AG10803 (cell line): Measurements from ENCODE around the gene APOE.

Source experiments
- DNase-seq: peaks from one replicate; pipeline ENCODE4 v3.0.0; 2010; ENCODE audit warnings: low read depth
- H3K4me3 ChIP-seq: 2 replicates; pipeline ENCODE4 v1.5.1; 2011; ENCODE audit warnings: mild to moderate bottlenecking, low read length, control low read depth
- TF ChIP-seq, protein P1 (sequence below): conservative IDR thresholded peaks from 2 replicates; pipeline ENCODE4 v1.5.1; 2011; ENCODE audit warnings: mild to moderate bottlenecking, low read length, control low read depth, inconsistent platforms

Gene APOE

DNA sequence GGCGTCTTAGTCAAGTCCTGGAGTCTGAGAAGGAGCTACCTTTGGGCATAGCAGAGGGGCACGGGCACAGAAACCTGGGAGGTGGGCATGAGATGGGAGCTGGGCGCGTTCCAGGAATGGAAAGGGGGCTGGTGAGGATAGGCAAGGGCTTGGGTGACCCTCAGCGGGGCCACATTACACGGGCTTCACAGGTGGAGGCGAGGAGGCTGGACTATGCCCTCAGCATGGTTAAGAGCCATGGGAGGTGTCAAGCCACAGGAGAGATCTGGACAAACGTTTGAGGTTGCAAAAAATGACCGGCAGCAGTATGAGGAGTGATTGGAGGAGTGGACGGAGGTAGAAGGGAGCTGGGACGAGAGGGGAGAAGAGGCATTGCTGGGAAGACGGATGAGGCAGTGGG is 38.0 kb upstream of the APOE start:
- no peak for DNase-seq
- no peak overlapping the region for H3K4me3 ChIP-seq
- TF ChIP-seq, protein P1, sequence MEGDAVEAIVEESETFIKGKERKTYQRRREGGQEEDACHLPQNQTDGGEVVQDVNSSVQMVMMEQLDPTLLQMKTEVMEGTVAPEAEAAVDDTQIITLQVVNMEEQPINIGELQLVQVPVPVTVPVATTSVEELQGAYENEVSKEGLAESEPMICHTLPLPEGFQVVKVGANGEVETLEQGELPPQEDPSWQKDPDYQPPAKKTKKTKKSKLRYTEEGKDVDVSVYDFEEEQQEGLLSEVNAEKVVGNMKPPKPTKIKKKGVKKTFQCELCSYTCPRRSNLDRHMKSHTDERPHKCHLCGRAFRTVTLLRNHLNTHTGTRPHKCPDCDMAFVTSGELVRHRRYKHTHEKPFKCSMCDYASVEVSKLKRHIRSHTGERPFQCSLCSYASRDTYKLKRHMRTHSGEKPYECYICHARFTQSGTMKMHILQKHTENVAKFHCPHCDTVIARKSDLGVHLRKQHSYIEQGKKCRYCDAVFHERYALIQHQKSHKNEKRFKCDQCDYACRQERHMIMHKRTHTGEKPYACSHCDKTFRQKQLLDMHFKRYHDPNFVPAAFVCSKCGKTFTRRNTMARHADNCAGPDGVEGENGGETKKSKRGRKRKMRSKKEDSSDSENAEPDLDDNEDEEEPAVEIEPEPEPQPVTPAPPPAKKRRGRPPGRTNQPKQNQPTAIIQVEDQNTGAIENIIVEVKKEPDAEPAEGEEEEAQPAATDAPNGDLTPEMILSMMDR: no peak

DNA sequence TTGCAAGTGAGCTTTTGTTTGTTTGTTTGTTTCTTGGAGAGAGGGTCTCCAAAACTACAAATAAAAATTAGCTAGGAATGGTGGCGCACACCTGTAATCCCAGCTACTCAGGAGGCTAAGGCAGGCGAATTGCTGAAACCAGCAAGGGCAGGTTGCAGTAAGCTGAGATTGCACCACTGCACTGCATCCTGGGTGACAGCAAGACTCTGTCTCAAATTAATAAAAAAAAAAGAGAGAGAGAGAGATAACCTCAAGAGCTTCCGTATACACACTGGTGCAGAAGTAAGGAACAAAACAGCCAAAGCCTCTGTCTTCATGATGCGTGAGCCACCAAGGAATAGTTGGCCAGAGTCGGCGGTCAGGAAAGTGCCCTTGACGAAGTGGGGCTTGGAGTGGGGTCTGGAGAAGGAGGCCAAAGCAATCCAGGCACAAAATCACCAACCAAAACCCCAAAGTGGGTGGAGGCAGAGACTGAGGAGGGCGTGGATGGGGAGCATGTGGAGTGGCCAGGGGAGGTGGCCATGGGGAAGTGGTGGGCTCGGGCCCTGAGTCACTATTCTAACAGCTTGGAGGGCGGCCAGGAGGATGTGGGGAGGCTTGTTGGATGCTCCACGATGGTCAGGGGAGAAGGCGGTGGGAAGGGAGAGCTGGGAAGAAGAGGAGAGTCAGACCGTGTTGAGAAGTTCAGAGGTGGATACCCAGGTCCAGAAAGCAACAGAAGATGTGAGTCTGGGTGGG is 35.7 kb upstream of the APOE start:
- H3K4me3 ChIP-seq: no peak overlapping the region
- DNase-seq: no peak
- TF ChIP-seq, protein P1: no peak

DNA sequence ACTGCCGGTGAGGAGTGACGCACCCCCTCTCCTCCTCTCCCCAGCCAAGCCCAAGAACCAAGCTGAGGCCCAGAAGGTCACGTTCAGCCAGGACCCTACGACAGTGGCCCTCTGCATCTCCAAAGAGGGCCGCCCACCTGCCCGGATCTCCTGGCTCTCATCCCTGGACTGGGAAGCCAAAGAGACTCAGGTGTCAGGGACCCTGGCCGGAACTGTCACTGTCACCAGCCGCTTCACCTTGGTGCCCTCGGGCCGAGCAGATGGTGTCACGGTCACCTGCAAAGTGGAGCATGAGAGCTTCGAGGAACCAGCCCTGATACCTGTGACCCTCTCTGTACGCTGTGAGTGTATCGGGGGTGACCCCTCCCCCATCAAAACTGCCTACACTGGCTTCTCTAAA is 33.8 kb upstream of the APOE start:
- no peak for DNase-seq
- TF ChIP-seq, protein P1: no peak
- H3K4me3 ChIP-seq: no peak overlapping the region

DNA sequence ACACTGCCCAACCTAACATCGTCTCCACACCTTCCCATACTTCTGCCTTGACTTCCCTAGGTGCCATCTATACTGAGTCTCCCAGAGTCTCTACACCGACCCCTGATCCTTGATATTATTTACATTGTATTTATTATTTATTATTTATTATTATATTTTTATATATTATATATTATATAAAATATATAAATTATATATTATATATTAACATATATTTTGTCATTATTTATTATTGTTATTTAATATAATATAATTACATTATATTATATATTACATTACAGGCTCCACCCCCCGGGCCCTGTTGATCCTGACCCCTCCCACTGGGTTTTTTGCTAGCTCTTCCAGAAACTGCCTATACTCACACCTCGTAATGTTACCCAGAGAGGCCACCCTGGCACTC is 32.9 kb upstream of the APOE start:
- no peak for DNase-seq
- TF ChIP-seq, protein P1: no peak
- H3K4me3 ChIP-seq: no peak overlapping the region

DNA sequence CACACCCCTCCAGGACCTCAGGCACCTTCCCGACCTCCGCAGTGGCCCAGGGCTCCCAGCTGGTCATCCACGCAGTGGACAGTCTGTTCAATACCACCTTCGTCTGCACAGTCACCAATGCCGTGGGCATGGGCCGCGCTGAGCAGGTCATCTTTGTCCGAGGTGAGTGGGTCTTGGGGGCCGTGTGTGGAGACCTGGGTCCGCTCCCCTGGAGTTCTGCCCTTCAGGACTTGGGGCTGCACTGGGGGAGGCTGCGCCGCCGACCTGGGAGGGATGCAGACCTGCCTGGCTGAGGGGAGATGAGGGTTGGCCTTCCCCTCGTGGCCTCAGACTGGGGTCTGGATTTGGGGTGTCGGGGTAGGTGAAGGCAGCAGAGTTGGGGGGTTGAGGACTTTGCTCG is 31.3 kb upstream of the APOE start:
- no peak overlapping the region for H3K4me3 ChIP-seq
- TF ChIP-seq, protein P1: no peak
- DNase-seq: no peak

DNA sequence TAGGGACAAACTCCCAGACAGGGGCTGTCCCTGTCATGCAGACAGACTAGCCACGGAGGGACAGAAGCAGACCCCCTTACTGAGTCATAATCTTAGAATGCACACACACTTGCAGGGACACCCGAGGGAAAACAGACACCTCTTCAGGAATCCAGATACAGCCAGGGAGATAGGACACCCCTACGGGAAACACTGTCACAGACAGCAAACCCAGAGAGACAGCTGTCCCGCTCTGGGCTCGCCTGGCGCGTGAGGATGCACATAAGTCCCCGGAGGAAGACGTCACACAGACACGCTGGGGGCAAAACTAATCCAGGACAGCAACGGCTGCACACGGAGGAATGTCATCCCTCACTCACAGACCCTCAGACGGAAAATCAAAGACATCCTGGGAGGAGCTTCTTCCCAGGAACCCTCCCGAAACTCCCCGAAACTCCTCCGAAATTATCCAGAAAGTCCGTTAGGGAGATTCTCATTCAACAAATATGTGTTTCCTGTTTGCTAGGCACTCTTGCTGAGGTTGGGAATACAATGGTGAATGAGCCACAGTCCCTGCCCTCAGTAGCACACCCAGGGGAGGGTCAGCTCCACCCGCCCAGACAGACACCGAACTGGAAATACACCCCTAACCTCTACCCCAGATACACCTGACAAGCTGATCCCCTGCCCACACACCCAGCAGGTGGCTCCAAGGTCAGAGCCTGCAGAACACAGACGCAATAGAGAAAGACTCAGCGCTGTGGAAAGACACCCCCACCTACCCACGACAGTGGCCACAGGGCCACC is 29.7 kb upstream of the APOE start:
- TF ChIP-seq, protein P1: no peak
- H3K4me3 ChIP-seq: no peak overlapping the region
- DNase-seq: peak; percentile 9

DNA sequence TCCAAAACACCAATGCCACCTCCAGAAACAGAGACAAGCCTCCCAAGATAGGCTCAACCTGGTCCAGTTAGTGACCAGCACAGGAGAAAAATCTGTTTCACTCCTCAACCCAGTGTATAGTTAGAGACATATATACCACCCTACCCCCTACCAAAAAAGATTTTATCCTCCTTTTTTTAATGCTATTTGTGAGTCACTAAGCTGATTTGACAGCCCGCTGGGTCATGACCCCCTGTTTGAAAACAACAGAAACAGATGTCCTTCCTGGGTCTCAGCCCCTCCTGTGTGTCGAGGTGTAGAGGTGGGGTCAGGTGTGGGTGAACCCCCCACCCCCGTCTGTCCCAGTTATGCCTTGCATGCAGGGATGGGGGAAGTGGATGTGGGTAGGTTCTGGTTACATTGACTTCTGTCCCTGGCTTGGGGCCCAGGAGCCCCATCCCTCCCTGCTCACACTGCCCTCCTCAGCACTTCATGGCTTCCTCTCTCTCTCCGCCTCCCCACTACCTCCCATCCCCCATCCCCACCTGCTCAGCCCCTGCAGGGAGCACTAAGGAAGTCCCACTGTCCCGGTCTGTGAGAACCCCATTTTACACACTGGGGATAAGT is 28.6 kb upstream of the APOE start:
- TF ChIP-seq, protein P1: no peak
- no peak for DNase-seq
- H3K4me3 ChIP-seq: no peak overlapping the region
